IMR-90 (cell line): Measurements from ENCODE around the gene ELOA.
"Not testable (repeated sequence)": the region's sequence is repeated elsewhere in the genome, so short reads cannot be mapped to it uniquely, and the experiment has no call there.

Experiments used
- BHLHE40 ChIP-seq: fragments of 150-350 bp; IDR thresholded peaks from 2 replicates; pipeline ENCODE4 v1.6.1; 2016; ENCODE audit warnings: mild to moderate bottlenecking, low read depth, low read length
- FOS ChIP-seq: fragments of 150-350 bp; IDR thresholded peaks from 2 replicates; pipeline ENCODE4 v1.6.1; 2016; ENCODE audit warnings: low read depth, low read length
- MAZ ChIP-seq: IDR thresholded peaks from 2 replicates; pipeline ENCODE4 v1.6.1; 2012; ENCODE audit warnings: low read depth, mild to moderate bottlenecking, low read length, improper control_type of control experiment, moderate library complexity, borderline replicate concordance
- MXI1 ChIP-seq: IDR thresholded peaks from 2 replicates; pipeline ENCODE4 v1.6.1; 2012; ENCODE audit warnings: low read depth, mild to moderate bottlenecking, low read length, moderate library complexity, borderline replicate concordance
- POLR2A ChIP-seq: IDR thresholded peaks from 2 replicates; pipeline ENCODE4 v1.6.1; 2012; ENCODE audit warnings: mild to moderate bottlenecking, low read depth, low read length
- RAD21 ChIP-seq: IDR thresholded peaks from 2 replicates; pipeline ENCODE4 v1.6.1; 2012; ENCODE audit warnings: low read length, improper control_type of control experiment
- RCOR1 ChIP-seq: IDR thresholded peaks from 2 replicates; pipeline ENCODE4 v1.6.1; 2012; ENCODE audit warnings: mild to moderate bottlenecking, low read length, improper control_type of control experiment; ENCODE audit not compliant: insufficient replicate concordance
- RFX5 ChIP-seq: IDR thresholded peaks from 2 replicates; pipeline ENCODE4 v1.8.0; 2012; ENCODE audit warnings: low read depth, mild to moderate bottlenecking, low read length, moderate library complexity
- TF ChIP-seq, protein P1 (sequence below): conservative IDR thresholded peaks from 2 replicates; pipeline ENCODE4 v1.5.1; 2012; ENCODE audit warnings: mild to moderate bottlenecking, low read depth, low read length, improper control_type of control experiment
- TF ChIP-seq, protein P2 (sequence below): fragments of 150-350 bp; IDR thresholded peaks from 2 replicates; pipeline ENCODE4 v1.6.1; 2017; ENCODE audit warnings: mild to moderate bottlenecking, antibody characterized with exemption, low read length, low read depth

DNA sequence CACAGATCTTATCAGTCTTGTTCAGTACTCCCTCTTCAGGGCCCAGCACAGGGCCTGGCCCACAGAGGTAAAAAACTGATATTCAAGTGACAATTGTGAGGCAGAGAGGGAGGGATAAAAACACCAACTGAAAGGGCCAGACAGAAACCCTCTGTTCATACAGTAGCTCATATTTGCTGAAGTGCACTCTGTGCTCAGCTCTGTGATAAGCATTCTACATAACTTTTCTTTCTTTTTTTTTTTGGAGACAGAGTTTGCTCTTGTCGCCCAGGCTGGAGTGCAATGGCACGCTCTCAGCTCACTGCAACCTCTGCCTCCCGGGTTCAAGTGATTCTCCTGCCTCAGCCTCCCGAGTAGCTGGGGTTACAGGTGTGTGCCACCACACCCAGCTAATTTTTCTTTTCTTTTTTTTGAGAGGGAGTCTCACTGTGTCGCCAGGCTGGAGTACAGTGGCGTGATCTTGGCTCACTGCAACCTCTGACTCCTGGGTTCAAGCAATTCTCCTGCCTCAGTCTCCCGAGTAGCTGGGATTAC lies 59.6 kb downstream of the ELOA start:
- TF ChIP-seq RAD21, FOS, MXI1, RCOR1, POLR2A, RFX5, BHLHE40, MAZ: not testable (repeated sequence)
- TF ChIP-seq, protein P1, sequence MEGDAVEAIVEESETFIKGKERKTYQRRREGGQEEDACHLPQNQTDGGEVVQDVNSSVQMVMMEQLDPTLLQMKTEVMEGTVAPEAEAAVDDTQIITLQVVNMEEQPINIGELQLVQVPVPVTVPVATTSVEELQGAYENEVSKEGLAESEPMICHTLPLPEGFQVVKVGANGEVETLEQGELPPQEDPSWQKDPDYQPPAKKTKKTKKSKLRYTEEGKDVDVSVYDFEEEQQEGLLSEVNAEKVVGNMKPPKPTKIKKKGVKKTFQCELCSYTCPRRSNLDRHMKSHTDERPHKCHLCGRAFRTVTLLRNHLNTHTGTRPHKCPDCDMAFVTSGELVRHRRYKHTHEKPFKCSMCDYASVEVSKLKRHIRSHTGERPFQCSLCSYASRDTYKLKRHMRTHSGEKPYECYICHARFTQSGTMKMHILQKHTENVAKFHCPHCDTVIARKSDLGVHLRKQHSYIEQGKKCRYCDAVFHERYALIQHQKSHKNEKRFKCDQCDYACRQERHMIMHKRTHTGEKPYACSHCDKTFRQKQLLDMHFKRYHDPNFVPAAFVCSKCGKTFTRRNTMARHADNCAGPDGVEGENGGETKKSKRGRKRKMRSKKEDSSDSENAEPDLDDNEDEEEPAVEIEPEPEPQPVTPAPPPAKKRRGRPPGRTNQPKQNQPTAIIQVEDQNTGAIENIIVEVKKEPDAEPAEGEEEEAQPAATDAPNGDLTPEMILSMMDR, result not testable (repeated sequence)
- TF ChIP-seq, protein P2, sequence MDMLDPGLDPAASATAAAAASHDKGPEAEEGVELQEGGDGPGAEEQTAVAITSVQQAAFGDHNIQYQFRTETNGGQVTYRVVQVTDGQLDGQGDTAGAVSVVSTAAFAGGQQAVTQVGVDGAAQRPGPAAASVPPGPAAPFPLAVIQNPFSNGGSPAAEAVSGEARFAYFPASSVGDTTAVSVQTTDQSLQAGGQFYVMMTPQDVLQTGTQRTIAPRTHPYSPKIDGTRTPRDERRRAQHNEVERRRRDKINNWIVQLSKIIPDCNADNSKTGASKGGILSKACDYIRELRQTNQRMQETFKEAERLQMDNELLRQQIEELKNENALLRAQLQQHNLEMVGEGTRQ, result not testable (repeated sequence)
